Fibroblast of gingiva (primary cell): ENCODE data around the gene RACK1.
"Not testable (repeated sequence)": the region's sequence is repeated elsewhere in the genome, so short reads cannot be mapped to it uniquely, and the experiment has no call there.

Source experiments
- DNase-seq: peaks from one replicate; pipeline ENCODE4 v3.0.0-alpha.2; 2011; ENCODE audit warnings: low read depth

The RACK1 gene

GRCh38 chr5:181233088-181233800 is 10.5 kb downstream of the RACK1 start:
- DNase-seq, result no peak

DNA sequence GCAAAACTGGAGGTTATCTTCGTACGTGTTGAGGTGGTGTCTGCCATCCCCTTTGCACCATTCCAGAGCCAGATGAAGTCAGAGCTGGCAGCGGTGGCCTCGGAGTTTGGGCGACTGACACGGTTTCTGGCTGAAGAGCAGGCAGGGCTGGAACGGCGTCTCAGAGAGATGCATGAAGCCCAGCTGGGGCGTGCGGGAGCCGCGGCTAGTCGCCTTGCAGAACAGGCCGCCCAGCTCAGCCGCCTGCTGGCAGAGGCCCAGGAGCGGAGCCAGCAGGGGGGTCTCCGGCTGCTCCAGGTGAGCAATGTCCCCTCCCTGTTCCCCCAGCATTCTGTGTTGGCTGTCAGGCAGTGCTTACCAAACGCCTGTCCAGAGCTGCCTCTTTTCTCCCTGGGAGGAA is 11.1 kb downstream of the RACK1 start:
- no peak for DNase-seq

GRCh38 chr5:181231432-181231831 is 12.3 kb downstream of the RACK1 start:
- DNase-seq, result no peak

DNA sequence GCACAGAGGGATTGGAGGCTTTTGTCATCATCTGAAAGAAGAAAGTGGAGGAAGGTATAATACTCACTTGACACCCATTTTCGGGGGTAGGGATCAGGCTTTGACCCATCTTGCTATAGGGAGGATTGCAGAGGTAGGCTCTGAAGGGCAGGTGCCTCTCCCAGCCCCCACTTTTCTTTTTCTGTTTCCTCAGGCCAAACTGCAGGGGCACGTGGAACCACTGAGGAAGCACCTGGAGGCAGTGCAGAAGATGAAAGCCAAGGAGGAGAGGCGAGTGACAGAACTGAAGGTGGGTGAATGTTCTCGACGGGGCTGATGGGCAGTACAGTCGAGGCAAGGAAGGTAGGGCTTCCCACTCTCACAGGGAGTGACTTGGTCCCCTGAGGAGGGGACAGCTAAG is 13.2 kb downstream of the RACK1 start:
- no peak for DNase-seq

DNA sequence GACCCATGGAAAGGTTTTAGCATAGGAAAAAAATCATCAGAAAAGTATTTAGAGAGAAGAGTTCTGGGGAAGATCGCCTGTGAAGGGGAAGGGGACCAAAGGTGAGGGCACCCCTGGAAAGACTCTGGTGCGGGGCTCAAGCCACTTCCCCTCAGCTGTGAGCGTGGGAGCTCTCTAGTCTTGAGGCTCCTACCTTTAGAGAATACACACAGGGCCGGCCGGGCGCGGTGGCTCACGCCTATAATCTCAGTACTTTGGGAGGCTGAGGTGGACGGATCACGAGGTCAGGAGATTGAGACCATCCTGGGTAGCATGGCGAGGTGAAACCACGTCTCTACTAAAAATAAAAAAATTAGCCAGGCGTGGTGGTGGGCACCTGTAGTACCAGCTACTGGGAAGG is 13.7 kb downstream of the RACK1 start:
- no peak for DNase-seq

GRCh38 chr5:181224390-181225229 is 19.1 kb downstream of the RACK1 start:
- no peak for DNase-seq

- DNase-seq, result peak; percentile 31
Observed at GRCh38 chr5:181223729-181224389, 19.8 kb downstream of the RACK1 start.

DNA sequence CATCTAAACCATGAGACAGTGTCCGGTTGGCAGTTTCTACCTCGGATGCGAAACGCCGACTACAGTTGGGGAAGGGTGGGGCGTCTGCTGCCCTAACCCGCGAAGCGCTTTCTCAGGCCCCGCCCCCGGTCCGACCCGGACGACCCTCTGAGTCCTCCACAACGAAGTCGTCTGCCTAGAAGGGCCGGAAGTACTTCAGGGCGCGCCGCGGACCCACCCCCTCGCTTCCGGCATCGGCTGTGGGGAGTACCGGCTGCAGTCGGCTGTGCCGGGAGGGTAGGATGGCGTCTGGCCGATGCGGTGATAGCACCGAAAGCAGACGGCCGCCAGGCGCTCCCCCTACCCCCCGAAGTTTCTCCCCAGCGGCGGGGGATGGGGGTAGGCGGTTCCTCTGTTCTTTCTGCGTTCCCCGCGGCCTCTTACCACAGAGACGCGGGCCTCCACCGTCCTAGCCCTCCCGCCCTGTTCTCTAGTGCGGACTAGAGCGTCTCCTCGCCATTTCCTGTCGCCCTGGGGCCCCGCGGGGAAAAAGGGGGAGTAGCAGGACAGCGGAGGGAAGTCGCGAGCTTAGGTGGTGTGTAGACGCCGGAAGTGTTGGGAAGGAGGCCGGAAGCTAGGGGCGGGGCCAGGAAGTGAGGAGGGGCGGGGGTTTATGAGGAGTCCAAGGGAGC is 20.5 kb downstream of the RACK1 start, which contains the start of gene TRIM41:
Gene TRIM41 (plus strand): TSS at position 224 of the 671 bp plus-strand sequence. CDS start 719 bp downstream, outside the sequence.
- peak; percentile 100 for DNase-seq

GRCh38 chr5:181222630-181223057 is 21.1 kb downstream of the RACK1 start:
- no peak for DNase-seq

- peak; percentile 95 for DNase-seq
Observed at GRCh38 chr5:181221792-181222629, 21.7 kb downstream of the RACK1 start.

- DNase-seq, result no peak
Observed at GRCh38 chr5:181221105-181221791, 22.5 kb downstream of the RACK1 start.

DNA sequence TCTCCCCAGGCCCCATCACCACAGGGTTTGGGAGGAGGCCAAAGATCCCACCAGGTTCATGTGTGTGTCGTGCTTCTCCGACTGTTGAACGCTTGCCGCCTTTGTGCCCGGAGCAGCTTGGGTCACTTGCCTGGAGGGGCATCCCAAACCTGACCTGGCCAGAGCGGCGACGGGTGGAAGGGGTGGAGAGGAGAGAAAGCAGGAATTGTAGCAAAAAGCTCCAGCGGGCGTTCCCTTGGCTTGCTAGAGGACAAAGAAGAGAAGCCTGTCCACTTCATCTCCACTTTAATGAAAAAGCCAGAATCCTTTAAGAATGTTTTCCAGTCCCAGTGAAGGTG is 23.6 kb downstream of the RACK1 start:
- no peak for DNase-seq

DNA sequence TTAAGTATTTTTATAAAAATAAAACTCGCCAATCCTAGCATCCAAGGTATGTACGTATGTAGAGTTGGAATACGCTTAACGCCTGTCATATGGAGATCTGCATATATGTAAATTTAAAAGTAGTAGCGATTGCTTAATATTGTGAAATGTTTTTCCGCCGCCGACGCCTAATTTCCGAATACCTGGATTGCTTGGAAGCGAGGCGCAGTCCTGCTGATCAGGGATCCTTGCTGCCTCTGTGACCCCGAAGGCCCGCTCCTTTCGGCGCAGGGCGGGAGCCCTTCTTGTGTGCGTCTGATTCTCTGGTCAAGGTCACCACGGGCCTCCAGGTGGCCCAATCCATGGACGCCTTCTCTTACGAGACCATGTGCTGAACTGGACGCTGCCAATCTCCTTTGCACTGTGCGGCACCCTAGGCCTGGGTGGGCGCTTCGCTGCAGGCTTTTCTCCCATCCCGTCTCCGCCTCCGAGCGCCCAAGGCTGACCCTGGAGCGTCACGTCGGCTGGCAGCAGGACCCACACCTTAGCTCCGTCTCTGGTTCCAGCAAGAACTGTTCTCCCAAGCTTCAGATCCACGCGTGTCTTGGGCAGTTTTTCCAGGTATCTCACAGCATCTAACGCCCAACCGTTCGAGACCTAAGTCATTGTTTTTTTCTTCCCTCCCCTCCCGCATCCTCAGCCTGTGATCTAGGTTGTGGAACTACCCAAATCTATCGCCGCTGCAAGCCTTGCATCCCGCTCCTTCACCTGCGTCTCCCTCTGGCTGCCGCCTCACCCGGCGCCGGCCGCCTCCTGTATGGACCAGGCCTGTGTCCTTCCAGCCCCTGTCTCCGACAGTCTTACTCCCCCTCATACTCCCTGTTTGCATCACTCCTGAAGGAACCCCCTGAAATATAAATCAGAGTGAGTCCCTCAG is 24.2 kb downstream of the RACK1 start:
- DNase-seq, result no peak

DNA sequence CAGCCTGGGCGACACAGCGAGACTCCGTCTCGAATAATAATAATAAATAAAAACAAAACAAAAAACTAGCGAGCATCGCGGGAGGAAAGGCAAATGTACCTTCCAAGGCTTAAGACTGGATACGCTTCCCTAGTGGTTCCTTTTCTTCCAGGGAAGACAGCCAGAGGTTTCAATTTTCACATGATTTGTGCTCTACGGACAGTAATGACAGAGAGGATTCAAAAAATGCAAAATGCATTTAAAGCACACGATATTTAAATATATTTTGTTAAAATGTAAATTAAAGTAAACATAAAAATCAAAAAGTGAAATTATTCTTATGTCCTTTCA is 24.9 kb downstream of the RACK1 start:
- DNase-seq, result no peak

DNA sequence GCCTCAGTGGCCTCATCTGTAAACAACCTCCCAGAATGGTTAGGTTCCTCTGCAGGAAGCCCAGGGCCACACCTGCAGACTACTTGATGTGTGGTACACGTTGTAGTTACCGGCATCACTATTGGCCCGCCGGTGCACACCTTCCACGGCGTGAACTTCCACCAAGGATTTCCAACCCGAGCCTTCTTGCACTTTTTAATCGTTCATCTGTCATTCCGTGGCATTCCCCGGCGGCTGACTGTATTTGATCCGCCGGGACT is 26.0 kb downstream of the RACK1 start:
- DNase-seq, result no peak

- DNase-seq, result peak; percentile 45
Observed at GRCh38 chr5:181217111-181217802, 26.4 kb downstream of the RACK1 start.

DNA sequence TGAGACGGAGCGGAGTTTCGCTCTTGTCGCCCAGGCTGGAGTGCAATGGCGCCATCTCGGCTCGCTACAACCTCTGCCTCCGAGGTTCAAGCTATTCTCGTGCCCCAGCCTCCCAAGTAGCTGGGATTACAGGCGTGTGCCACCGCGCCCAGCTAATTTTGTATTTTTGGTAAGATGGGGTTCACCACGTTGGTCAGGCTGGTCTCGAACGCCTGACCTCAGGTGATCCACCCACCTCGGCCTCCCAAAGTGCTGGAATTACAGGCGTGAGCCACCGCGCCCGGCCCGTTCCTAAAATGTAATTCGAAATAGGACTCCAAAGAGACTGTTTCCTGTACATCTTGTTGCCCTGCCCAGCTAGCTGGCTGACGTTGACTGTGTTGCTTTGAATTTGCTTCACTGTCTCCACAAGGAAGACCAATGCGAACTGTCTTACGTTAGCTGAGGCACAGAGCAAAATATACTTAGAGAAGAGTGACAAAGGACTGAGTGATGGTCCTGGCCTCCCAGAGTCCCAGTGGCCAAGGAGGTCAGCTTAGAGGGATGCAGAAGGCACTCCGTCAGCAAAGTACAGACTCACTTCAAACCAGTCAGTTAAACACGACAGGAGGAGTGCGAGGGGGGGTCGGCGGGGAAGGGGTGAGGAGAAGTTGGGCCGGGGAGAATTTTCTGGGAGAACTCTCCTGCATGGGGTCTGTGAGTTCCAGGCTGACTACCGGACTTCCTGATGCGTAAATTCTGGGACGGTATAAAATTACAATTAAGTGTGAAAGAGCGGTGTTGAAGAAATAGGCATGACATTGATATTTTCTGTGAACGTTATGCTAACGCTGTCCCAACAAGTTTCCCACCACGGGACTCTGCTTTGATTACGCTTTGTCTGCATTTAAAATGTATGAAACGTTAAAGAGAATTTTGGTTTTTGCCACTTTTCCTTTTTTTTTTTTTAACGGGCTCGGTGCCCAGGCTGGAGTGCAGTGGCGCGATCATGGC is 27.4 kb downstream of the RACK1 start:
- DNase-seq, result peak; percentile 31

DNA sequence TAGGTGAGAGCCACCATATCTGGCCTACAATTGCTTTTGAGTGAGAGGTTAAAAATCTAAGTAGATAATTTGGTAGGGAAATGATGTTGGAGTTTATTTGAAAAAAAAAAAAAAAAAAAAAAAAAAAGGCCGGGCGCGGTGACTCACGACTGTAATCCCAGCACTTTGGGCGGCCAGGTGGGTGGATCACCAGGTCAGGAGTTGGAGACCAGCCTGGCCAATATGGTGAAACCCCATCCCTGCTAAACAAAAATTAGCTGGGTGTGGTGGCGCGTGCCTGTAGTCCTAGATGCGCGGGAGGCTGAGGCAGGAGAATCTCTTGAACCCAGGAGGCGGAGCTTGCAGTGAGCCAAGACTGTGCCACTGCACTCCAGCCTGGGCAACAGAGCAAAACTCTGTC is 29.5 kb downstream of the RACK1 start:
- not testable (repeated sequence) for DNase-seq
